ENCODE data around the gene IGDCC3. TPM values are rescaled to one million over a fixed set of nuclear protein-coding genes. Genes with fewer than 3 reads are reported as not detected.

Gene IGDCC3
- total and polyA plus RNA-seq, 3 donors from 2014 or later = 5.8 to 6.5 (median 6.5) TPM

GRCh38 chr15:65394280-65394789, 16.5 kb upstream of the IGDCC3 start:
- intact Hi-C loops (cut with DNase I; ENCODE audit: low total_unique reads) = no loop called here
- no peaks in the 10 kb centered on the region for H3K36me3 ChIP-seq (ENCODE audit: low read depth, missing control alignments)
- TF ChIP-seq POLR2A (IDR thresholded peaks at IDR 0.05) (no peak), CTCF (IDR thresholded peaks at IDR 0.05) (no peak)
- H3K4me3 ChIP-seq = no peak overlapping the region
- WGBS, 2 donors = 87 to 90% methylated on average over 11 of the region's 11 CpGs
- H3K9me3 ChIP-seq = no peaks in the 10 kb centered on the region
- no peak for DNase-seq
- no peaks in the 10 kb centered on the region for H3K27me3 ChIP-seq
- H3K27ac ChIP-seq = no peak overlapping the region
- no peaks in the 10 kb centered on the region for H3K4me1 ChIP-seq

GRCh38 chr15:65393557-65393956, 15.8 kb upstream of the IGDCC3 start:
- no peaks in the 10 kb centered on the region for H3K27me3 ChIP-seq
- H3K27ac ChIP-seq = no peak overlapping the region
- intact Hi-C loops (cut with DNase I; ENCODE audit: low total_unique reads) = no loop called here
- no peaks in the 10 kb centered on the region for H3K9me3 ChIP-seq
- no peak for TF ChIP-seq POLR2A (IDR thresholded peaks at IDR 0.05)
- TF ChIP-seq CTCF (IDR thresholded peaks at IDR 0.05) = no peak
- no peak overlapping the region for H3K4me3 ChIP-seq
- 89 to 95% methylated on average over 8 of the region's 8 CpGs for WGBS, 2 donors
- H3K4me1 ChIP-seq = no peaks in the 10 kb centered on the region
- H3K36me3 ChIP-seq (ENCODE audit: low read depth, missing control alignments) = no peaks in the 10 kb centered on the region
- DNase-seq = no peak

DNA sequence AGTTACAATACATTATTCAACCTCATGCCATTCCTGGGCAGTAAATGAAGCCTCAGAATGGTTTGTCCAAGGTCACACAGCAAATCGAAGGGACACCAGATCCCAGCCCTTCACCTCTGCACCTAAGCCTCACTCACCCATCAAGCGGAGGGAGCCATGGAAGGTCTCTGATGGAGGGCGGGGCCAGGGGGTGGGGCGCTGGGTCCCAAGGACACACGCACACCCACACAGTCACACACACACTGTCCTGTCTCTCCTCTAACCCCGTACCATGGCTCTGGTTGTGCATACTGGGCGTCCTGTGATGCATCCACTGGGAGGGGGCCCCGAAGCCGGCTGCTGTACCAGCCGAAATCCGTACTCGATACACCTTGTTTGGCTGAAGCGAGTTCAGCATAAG, 15.3 kb upstream of the IGDCC3 start:
- Histone ChIP-seq H3K27ac (no peak overlapping the region), H3K27me3 (no peaks in the 10 kb centered on the region), H3K4me1 (no peaks in the 10 kb centered on the region), H3K4me3 (no peak overlapping the region), H3K36me3 (ENCODE audit: low read depth, missing control alignments) (no peaks in the 10 kb centered on the region), H3K9me3 (no peaks in the 10 kb centered on the region)
- no peak for DNase-seq
- intact Hi-C loops (cut with DNase I; ENCODE audit: low total_unique reads) = no loop called here
- 85 to 90% methylated on average over 10 to 13 of the region's 13 CpGs for WGBS, 2 donors
- TF ChIP-seq POLR2A (IDR thresholded peaks at IDR 0.05) (no peak), CTCF (IDR thresholded peaks at IDR 0.05) (no peak)

GRCh38 chr15:65392368-65392767, 14.6 kb upstream of the IGDCC3 start:
- no peak for TF ChIP-seq POLR2A (IDR thresholded peaks at IDR 0.05)
- no peak for TF ChIP-seq CTCF (IDR thresholded peaks at IDR 0.05)
- Histone ChIP-seq H3K27ac (no peak overlapping the region), H3K27me3 (no peaks in the 10 kb centered on the region), H3K36me3 (ENCODE audit: low read depth, missing control alignments) (no peaks in the 10 kb centered on the region), H3K9me3 (no peaks in the 10 kb centered on the region), H3K4me3 (no peak overlapping the region), H3K4me1 (no peaks in the 10 kb centered on the region)
- intact Hi-C loops (cut with DNase I; ENCODE audit: low total_unique reads) = no loop called here
- WGBS, 2 donors = 85 to 94% methylated on average over 2 of the region's 2 CpGs
- DNase-seq = no peak

DNA sequence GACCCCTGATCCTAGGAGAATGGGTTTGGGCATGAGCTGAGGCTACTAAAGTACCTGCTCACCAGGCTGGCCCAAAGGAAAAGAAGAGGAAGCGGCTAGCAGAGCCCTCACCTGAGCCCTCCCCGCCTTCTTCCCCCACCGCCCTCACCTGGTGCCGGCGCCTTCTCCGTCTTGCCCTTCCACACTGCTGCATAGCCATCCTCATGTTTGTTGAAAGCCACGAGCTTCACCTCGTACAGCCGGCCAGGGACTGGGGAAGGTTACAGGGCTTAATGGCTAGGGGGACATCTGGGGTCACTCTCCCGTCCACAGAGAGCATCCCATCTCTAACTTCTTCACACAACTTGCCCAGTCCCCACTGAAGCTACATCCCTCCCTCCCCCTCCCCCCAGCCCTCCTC, 13.9 kb upstream of the IGDCC3 start:
- DNase-seq = no peak
- WGBS, 2 donors = 93 to 96% methylated on average over 10 of the region's 10 CpGs
- no peaks in the 10 kb centered on the region for H3K9me3 ChIP-seq
- intact Hi-C loops (cut with DNase I; ENCODE audit: low total_unique reads) = no loop called here
- no peaks in the 10 kb centered on the region for H3K27me3 ChIP-seq
- no peaks in the 10 kb centered on the region for H3K4me1 ChIP-seq
- no peak for TF ChIP-seq CTCF (IDR thresholded peaks at IDR 0.05)
- TF ChIP-seq POLR2A (IDR thresholded peaks at IDR 0.05) = no peak
- no peak overlapping the region for H3K27ac ChIP-seq
- no peak overlapping the region for H3K4me3 ChIP-seq
- no peaks in the 10 kb centered on the region for H3K36me3 ChIP-seq (ENCODE audit: low read depth, missing control alignments)

Measured in testis (tissue), 3 donors.